IPS-18a (cell line): ENCODE data around the gene ATP11B.

Source experiments
- H3K27ac ChIP-seq: one replicate; pipeline ENCODE4 v1.5.1; 2013; ENCODE audit warnings: low read length
- H3K27me3 ChIP-seq: one replicate; pipeline ENCODE4 v1.6.1; 2013; ENCODE audit warnings: mild to moderate bottlenecking, low read length; ENCODE audit not compliant: control insufficient read depth, insufficient read depth
- H3K36me3 ChIP-seq: one replicate; pipeline ENCODE4 v1.6.1; 2013; ENCODE audit warnings: low read depth, low read length; ENCODE audit not compliant: control insufficient read depth
- H3K4me1 ChIP-seq: one replicate; pipeline ENCODE4 v1.6.1; 2013; ENCODE audit warnings: low read depth, low read length; ENCODE audit not compliant: control insufficient read depth
- H3K4me3 ChIP-seq: one replicate; pipeline ENCODE4 v1.5.1; 2013; ENCODE audit warnings: low read length
- H3K9ac ChIP-seq: one replicate; pipeline ENCODE4 v1.6.1; 2013; ENCODE audit warnings: mild to moderate bottlenecking, low read length, moderate library complexity
- H3K9me3 ChIP-seq: one replicate; pipeline ENCODE4 v1.6.1; 2013; ENCODE audit warnings: low read depth, low read length; ENCODE audit not compliant: control insufficient read depth

ATP11B gene

GRCh38 chr3:182902236-182902635, 108.9 kb downstream of the ATP11B start:
- H3K4me1 ChIP-seq: no peaks in the 10 kb centered on the region
- no peak overlapping the region for H3K27ac ChIP-seq
- no peak overlapping the region for H3K9ac ChIP-seq
- no peaks in the 10 kb centered on the region for H3K27me3 ChIP-seq
- no peaks in the 10 kb centered on the region for H3K36me3 ChIP-seq
- H3K4me3 ChIP-seq: no peak overlapping the region
- no peaks in the 10 kb centered on the region for H3K9me3 ChIP-seq

- no peak overlapping the region for H3K27ac ChIP-seq
- no peaks in the 10 kb centered on the region for H3K9me3 ChIP-seq
- no peaks in the 10 kb centered on the region for H3K27me3 ChIP-seq
- no peaks in the 10 kb centered on the region for H3K4me1 ChIP-seq
- H3K9ac ChIP-seq: no peak overlapping the region
- H3K36me3 ChIP-seq: no peaks in the 10 kb centered on the region
- H3K4me3 ChIP-seq: no peak overlapping the region
These were observed 110.9 kb downstream of the ATP11B start for GRCh38 chr3:182904164-182904563.

GRCh38 chr3:182905623-182906022, 112.3 kb downstream of the ATP11B start:
- H3K9me3 ChIP-seq: no peaks in the 10 kb centered on the region
- H3K27me3 ChIP-seq: no peaks in the 10 kb centered on the region
- H3K27ac ChIP-seq: no peak overlapping the region
- no peaks in the 10 kb centered on the region for H3K36me3 ChIP-seq
- no peaks in the 10 kb centered on the region for H3K4me1 ChIP-seq
- H3K4me3 ChIP-seq: no peak overlapping the region
- H3K9ac ChIP-seq: no peak overlapping the region

DNA sequence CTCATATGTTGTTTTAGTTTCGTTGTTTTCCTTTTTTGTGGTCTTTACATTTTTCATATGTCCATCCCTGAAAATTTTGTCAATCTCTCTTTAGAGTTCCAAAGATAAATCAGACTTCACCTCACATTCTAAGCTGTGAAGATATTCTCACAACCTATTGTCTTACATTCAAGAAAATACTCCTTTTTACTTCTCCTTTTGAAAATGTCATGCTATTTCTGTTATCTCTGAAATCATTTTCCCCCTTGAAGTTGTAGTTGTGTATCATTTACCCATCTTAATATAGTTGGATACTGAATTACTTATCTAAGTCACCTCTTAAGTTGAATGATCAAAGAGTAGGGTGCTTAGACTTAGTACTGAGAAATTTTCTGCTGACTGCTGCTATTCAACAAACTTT, 112.7 kb downstream of the ATP11B start:
- Histone ChIP-seq H3K4me3 (no peak overlapping the region), H3K27ac (no peak overlapping the region), H3K36me3 (no peaks in the 10 kb centered on the region), H3K4me1 (no peaks in the 10 kb centered on the region), H3K9me3 (no peaks in the 10 kb centered on the region), H3K27me3 (no peaks in the 10 kb centered on the region), H3K9ac (no peak overlapping the region)

DNA sequence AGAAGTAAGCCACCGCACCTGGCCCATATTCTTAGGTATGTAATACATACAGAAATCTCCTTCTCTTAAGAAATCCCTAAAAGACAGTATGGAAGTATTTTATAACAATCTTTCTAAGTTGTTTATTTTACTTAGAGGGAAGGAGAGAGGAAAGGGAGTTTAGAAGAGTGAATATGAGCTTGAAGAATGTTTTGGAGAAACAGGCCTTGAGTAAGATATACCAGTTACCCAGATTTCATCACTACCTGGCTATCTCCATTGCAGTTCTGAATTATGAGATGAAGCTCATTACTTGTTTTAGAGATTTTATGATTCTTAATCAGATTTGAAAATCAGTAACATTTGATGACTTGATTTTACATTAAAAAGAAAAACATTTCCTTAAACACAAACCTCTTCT, 115.2 kb downstream of the ATP11B start:
- no peaks in the 10 kb centered on the region for H3K27me3 ChIP-seq
- H3K4me3 ChIP-seq: no peak overlapping the region
- no peak overlapping the region for H3K27ac ChIP-seq
- no peaks in the 10 kb centered on the region for H3K36me3 ChIP-seq
- no peaks in the 10 kb centered on the region for H3K4me1 ChIP-seq
- H3K9me3 ChIP-seq: no peaks in the 10 kb centered on the region
- H3K9ac ChIP-seq: no peak overlapping the region

DNA sequence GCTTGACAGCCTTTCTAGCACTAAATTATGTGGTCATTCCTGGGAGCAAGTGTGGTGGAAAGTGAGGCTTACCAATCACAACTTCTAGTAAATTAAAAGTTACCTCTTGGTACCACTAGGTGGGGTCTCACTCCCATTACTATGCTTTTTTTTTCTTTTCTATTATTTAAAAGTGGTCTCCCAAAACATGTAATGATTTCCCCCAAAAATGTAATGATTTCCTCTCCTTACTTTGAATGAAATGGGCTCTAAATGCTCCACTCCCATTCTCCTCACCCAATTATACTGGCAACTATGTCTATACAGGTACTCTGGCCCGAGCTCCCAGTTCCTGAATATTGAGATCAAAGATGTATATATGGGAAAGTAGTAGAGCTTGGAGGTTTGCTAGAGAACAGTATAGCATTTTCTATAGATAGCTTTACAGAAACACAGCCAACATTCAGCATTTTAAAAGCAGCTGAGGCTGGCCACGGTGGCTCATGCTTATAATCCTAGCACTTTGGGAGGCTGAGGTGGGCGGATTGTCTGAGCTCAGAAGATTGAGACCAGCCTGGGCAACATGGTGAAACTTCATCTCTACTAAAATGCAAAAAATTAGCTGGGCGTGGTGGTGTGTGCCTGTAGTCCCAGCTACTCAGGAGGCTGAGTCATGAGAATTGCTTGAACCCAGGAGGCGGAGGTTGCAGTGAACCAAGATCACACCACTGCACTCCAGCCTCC, 116.2 kb downstream of the ATP11B start:
- H3K36me3 ChIP-seq: no peaks in the 10 kb centered on the region

GRCh38 chr3:182910936-182911781, 117.9 kb downstream of the ATP11B start:
- Histone ChIP-seq H3K9ac (no peak overlapping the region), H3K4me3 (no peak overlapping the region), H3K27me3 (no peaks in the 10 kb centered on the region), H3K36me3 (no peaks in the 10 kb centered on the region), H3K4me1 (no peaks in the 10 kb centered on the region), H3K9me3 (no peaks in the 10 kb centered on the region), H3K27ac (no peak overlapping the region)

More for the DNA sequence above, 116.2 kb downstream of the ATP11B start:
- H3K9me3 ChIP-seq: no peaks in the 10 kb centered on the region
- H3K27me3 ChIP-seq: no peaks in the 10 kb centered on the region
- H3K27ac ChIP-seq: no peak overlapping the region
- H3K4me3 ChIP-seq: no peak overlapping the region
- no peaks in the 10 kb centered on the region for H3K4me1 ChIP-seq
- H3K9ac ChIP-seq: no peak overlapping the region

GRCh38 chr3:182911782-182912111, 118.4 kb downstream of the ATP11B start:
- H3K9ac ChIP-seq: no peak overlapping the region
- no peaks in the 10 kb centered on the region for H3K4me1 ChIP-seq
- H3K27ac ChIP-seq: no peak overlapping the region
- H3K9me3 ChIP-seq: no peaks in the 10 kb centered on the region
- H3K36me3 ChIP-seq: no peaks in the 10 kb centered on the region
- no peaks in the 10 kb centered on the region for H3K27me3 ChIP-seq
- H3K4me3 ChIP-seq: no peak overlapping the region

DNA sequence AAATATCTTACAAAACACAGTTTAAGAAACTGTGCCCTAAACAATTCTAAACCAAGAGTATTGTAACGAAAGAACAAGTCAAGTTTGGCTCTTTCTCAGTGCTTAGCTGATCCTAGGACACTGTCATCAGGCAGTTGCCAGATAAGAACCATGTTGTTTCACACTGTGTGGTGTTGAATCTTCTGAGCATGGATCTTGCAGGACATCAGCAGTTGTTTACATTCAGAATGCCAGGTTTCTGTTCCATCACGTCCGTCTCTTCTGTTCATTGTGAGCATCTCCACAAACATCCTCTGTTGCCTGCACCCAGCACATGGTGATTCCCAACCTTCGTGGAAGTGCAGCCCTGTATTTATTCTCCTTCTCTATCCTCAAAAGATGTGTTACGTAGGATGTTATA, 119.2 kb downstream of the ATP11B start:
- no peak overlapping the region for H3K4me3 ChIP-seq
- H3K27ac ChIP-seq: no peak overlapping the region
- H3K36me3 ChIP-seq: no peaks in the 10 kb centered on the region
- no peak overlapping the region for H3K9ac ChIP-seq
- no peaks in the 10 kb centered on the region for H3K9me3 ChIP-seq
- H3K27me3 ChIP-seq: no peaks in the 10 kb centered on the region
- H3K4me1 ChIP-seq: no peaks in the 10 kb centered on the region

GRCh38 chr3:182913889-182914288, 120.6 kb downstream of the ATP11B start:
- Histone ChIP-seq H3K36me3 (no peaks in the 10 kb centered on the region), H3K27me3 (no peaks in the 10 kb centered on the region), H3K9me3 (no peaks in the 10 kb centered on the region), H3K9ac (no peak overlapping the region), H3K27ac (no peak overlapping the region), H3K4me1 (no peaks in the 10 kb centered on the region), H3K4me3 (no peak overlapping the region)

DNA sequence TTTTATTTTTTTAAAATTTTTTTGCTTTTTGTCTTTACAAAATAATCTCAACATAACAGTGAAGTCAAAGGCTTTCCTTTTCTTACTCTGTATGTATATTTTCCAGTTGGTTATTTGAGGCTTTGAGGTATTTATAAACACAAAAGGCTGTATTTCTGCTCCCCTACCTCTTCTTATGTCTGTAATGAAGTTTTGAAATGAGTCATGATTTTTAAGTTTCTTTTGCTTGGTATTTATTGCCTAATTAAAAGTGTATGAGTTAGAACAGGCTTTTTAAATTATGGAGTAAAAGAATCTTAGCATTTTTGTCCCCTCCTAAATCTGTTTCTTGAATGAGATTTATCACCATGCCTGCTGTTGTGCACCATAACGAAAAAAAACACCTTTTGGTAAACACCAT, 121.0 kb downstream of the ATP11B start:
- no peaks in the 10 kb centered on the region for H3K36me3 ChIP-seq
- H3K27me3 ChIP-seq: no peaks in the 10 kb centered on the region
- no peaks in the 10 kb centered on the region for H3K4me1 ChIP-seq
- H3K9ac ChIP-seq: no peak overlapping the region
- no peak overlapping the region for H3K27ac ChIP-seq
- H3K4me3 ChIP-seq: no peak overlapping the region
- no peaks in the 10 kb centered on the region for H3K9me3 ChIP-seq

- no peak overlapping the region for H3K4me3 ChIP-seq
- no peaks in the 10 kb centered on the region for H3K36me3 ChIP-seq
- no peak overlapping the region for H3K27ac ChIP-seq
- H3K9me3 ChIP-seq: no peaks in the 10 kb centered on the region
- no peaks in the 10 kb centered on the region for H3K27me3 ChIP-seq
- peaks cover 8% of the 10 kb centered on the region for H3K4me1 ChIP-seq
- H3K9ac ChIP-seq: no peak overlapping the region
These were observed 123.8 kb downstream of the ATP11B start for GRCh38 chr3:182917134-182917533.
